HepG2 (cell line): ENCODE results near the gene DNAJC18.

Experiments used
- HOXA7 ChIP-seq: sonication (generic); formaldehyde crosslinking; IDR thresholded peaks from 2 replicates; pipeline ENCODE4 v1.8.1; 2022; ENCODE audit warnings: mild to moderate bottlenecking, missing genetic modification reagents, moderate library complexity
- TF ChIP-seq, protein P1 (sequence below): fragments of 450-650 bp; IDR thresholded peaks from 2 replicates; pipeline ENCODE4 v1.6.1; 2017; ENCODE audit warnings: mild to moderate bottlenecking

DNA sequence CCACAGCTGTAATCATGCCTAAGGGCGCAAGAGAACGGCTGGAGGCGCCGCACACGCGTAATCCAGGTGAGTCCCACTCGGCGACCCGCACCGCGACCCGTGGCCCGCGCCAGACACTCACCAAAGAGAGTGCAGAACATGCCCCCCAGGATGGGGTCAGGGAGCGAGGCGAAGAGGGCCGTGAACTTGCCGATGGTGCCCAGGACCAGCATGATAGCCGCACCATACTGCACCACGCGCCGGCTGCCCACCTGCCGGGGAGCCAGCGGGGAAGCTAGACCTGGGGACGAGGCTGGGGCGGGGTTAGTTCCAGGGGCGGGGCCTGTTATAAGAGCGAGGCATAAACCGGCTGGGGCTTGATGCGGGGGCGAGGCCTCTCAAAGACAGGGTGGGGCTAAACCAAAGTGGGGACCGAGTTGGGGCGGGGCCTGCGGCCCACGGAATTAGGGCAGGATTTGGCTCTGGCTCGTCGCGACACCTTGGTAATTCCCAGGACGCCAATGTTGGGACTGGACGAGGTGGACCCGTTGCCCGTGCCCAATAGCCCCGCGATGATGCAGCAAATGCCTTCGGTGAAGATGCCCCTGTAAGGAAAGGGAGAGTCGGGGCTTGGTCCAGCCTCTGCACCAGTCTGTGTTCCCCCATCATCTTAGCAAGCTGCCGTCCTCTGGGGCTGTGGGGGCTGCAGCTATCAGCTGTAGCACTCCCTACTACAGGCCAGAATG lies 61.1 kb downstream of the DNAJC18 start:
- TF ChIP-seq, protein P1, sequence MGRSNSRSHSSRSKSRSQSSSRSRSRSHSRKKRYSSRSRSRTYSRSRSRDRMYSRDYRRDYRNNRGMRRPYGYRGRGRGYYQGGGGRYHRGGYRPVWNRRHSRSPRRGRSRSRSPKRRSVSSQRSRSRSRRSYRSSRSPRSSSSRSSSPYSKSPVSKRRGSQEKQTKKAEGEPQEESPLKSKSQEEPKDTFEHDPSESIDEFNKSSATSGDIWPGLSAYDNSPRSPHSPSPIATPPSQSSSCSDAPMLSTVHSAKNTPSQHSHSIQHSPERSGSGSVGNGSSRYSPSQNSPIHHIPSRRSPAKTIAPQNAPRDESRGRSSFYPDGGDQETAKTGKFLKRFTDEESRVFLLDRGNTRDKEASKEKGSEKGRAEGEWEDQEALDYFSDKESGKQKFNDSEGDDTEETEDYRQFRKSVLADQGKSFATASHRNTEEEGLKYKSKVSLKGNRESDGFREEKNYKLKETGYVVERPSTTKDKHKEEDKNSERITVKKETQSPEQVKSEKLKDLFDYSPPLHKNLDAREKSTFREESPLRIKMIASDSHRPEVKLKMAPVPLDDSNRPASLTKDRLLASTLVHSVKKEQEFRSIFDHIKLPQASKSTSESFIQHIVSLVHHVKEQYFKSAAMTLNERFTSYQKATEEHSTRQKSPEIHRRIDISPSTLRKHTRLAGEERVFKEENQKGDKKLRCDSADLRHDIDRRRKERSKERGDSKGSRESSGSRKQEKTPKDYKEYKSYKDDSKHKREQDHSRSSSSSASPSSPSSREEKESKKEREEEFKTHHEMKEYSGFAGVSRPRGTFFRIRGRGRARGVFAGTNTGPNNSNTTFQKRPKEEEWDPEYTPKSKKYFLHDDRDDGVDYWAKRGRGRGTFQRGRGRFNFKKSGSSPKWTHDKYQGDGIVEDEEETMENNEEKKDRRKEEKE: no peak
- TF ChIP-seq HOXA7: no peak
